Measurements from ENCODE around the gene SCUBE1.

The SCUBE1 gene

DNA sequence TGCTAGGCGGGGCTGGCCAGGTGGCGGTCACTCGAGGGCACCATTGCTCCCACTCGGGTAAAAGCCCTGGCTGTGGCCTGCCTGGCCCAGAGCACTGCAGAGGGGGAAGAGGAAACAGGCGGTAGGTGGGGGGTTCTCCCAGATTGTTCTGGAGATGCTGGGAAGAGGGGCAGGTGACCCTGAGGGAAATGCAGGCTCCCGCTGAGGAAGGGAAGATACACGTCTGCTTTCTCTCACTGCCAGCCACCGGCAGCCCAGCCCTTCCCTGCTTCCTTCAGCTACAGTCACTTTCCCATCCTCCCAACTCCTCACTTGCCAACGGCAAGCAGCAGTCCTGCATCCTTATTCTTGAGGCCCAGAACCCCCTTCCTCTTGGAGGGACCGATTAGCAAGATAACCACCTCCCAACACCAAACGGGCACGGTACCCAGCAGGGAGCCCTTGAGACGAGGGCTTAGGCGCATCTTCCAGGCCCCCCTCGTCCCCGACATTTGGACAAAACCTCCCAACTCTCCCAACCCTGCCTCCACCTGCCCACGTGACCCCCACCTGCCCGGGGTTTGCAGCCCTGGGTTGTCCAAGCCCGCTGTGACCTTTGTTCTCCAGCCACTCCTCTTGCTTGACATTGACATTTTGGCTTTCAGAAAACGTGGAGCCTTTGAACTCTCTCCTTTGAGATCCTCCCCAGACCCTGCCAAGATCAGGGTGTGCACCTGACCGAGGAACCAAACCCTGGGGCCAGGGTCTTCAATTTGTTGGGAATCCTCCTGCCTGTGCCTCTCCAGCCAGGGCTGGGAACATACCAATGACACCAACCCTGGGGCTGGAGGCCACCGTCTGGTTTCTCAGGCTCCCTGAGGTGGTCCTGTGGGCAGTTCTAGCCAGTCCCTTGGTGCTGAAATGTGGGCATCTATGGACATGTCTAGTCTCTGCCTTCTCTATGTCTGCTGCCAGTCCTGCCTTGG lies 107.4 kb downstream of the SCUBE1 start:
- Histone ChIP-seq H3K79me2 (no peaks in the 10 kb centered on the region), H3K36me3 (ENCODE audit: control insufficient read depth, insufficient read depth, low read length) (no peaks in the 10 kb centered on the region), H3K27ac (no peak overlapping the region), H3K9me3 (ENCODE audit: control insufficient read depth, low read length) (no peaks in the 10 kb centered on the region), H3K4me2 (ENCODE audit: low read length) (no peak overlapping the region), H3K9ac (no peak overlapping the region), H3K27me3 (ENCODE audit: control insufficient read depth, insufficient read depth, low read length) (no peaks in the 10 kb centered on the region), H2AFZ (no peak overlapping the region), H3K4me1 (no peaks in the 10 kb centered on the region), H3K4me3 (ENCODE audit: low read depth, low read length) (no peak overlapping the region)
- TF ChIP-seq, protein P1, sequence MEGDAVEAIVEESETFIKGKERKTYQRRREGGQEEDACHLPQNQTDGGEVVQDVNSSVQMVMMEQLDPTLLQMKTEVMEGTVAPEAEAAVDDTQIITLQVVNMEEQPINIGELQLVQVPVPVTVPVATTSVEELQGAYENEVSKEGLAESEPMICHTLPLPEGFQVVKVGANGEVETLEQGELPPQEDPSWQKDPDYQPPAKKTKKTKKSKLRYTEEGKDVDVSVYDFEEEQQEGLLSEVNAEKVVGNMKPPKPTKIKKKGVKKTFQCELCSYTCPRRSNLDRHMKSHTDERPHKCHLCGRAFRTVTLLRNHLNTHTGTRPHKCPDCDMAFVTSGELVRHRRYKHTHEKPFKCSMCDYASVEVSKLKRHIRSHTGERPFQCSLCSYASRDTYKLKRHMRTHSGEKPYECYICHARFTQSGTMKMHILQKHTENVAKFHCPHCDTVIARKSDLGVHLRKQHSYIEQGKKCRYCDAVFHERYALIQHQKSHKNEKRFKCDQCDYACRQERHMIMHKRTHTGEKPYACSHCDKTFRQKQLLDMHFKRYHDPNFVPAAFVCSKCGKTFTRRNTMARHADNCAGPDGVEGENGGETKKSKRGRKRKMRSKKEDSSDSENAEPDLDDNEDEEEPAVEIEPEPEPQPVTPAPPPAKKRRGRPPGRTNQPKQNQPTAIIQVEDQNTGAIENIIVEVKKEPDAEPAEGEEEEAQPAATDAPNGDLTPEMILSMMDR (IDR thresholded peaks at IDR 0.05), result no peak

DNA sequence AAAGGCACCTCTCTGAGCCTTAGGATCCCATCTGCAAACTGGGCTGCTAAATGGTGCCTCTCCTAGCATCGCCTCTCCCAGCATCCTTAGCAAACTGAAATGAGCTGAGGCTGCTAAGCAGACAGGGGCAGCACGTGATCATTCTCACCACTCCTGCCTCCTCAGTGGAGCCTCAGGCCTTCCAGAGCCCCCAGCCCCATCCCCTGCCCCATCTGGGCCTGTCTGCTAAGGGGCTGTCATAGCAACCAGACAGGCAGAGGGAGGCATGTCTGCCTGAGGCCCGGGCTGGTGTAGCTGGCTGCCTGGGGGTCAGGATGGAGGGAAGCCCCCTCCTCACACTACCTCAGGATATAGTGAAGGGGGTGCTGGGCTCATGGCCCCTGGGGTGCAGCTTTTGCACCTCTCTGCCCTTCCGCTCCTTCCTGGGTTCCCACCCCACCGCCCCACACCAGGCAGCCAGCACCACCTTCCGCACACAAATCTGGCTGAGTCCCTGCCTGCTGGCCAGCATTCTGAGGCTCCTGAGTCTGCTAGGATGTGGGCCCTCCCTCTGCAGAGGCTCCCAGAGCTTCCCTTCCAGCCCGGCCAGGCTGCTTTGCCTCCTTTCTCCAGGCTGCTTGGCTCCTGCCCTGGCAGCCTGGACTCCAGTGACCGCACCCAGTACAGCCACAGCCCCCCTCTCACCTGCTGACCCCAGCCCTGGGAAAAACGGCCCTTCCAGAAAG lies 108.7 kb downstream of the SCUBE1 start:
- H3K9ac ChIP-seq, result no peak overlapping the region
- no peaks in the 10 kb centered on the region for H3K36me3 ChIP-seq (ENCODE audit: control insufficient read depth, insufficient read depth, low read length)
- no peak overlapping the region for H3K27ac ChIP-seq

DNA sequence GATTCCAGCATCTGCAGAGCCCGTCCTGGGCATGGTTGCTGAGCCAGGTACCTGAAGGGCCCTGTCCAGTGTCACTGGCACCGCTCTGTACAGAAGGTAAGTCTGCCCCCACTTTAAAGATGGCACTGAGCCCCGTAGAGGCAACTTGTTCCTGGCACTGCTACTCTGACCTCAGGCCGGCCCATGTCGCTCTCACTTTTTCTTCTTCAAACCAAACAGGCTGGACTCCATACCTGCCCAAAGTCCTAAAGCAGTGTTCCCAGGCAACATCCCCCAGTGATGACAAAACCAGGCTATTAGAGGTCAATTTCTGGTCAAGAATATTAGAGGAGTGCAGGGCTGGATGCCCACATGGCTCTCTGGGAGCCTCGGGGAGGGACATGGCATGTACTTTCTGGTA lies 109.6 kb downstream of the SCUBE1 start:
- no peaks in the 10 kb centered on the region for H3K9me3 ChIP-seq (ENCODE audit: control insufficient read depth, low read length)
- H3K4me3 ChIP-seq (ENCODE audit: low read depth, low read length), result no peak overlapping the region
- no peaks in the 10 kb centered on the region for H3K79me2 ChIP-seq
- H3K9ac ChIP-seq, result no peak overlapping the region
- no peaks in the 10 kb centered on the region for H3K36me3 ChIP-seq (ENCODE audit: control insufficient read depth, insufficient read depth, low read length)
- no peak overlapping the region for H3K27ac ChIP-seq
- H3K4me1 ChIP-seq, result no peaks in the 10 kb centered on the region
- TF ChIP-seq, protein P1 (IDR thresholded peaks at IDR 0.05), result no peak
- H3K27me3 ChIP-seq (ENCODE audit: control insufficient read depth, insufficient read depth, low read length), result no peaks in the 10 kb centered on the region
- H3K4me2 ChIP-seq (ENCODE audit: low read length), result no peak overlapping the region
- H2AFZ ChIP-seq, result no peak overlapping the region

More for the DNA sequence above, 108.7 kb downstream of the SCUBE1 start:
- no peak overlapping the region for H2AFZ ChIP-seq
- TF ChIP-seq, protein P1 (IDR thresholded peaks at IDR 0.05), result no peak
- H3K9me3 ChIP-seq (ENCODE audit: control insufficient read depth, low read length), result no peaks in the 10 kb centered on the region
- H3K4me1 ChIP-seq, result no peaks in the 10 kb centered on the region
- no peaks in the 10 kb centered on the region for H3K27me3 ChIP-seq (ENCODE audit: control insufficient read depth, insufficient read depth, low read length)
- H3K4me2 ChIP-seq (ENCODE audit: low read length), result no peak overlapping the region
- no peaks in the 10 kb centered on the region for H3K79me2 ChIP-seq
- no peak overlapping the region for H3K4me3 ChIP-seq (ENCODE audit: low read depth, low read length)

DNA sequence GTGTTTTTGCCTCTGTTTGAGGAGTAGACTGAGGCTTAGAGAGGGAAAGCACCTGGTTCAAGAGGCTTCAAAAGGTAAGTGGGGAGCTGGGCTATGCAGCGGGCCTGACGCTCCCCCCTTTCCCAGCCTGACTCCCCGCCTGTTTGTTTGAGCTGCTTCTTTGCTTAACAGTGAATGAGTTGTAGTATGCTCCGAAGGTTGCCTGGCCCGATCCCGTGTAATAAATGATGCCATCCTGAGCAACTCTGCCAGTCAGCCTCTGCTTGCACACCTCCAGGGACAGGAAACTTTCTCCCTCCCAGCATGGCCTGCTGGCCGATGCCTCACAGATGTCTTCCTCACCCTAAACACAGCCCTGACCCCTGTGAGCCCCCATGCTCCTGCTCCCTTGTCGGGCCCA lies 110.7 kb downstream of the SCUBE1 start:
- no peak overlapping the region for H3K9ac ChIP-seq
- no peaks in the 10 kb centered on the region for H3K79me2 ChIP-seq
- H3K36me3 ChIP-seq (ENCODE audit: control insufficient read depth, insufficient read depth, low read length), result no peaks in the 10 kb centered on the region
- no peak overlapping the region for H2AFZ ChIP-seq
- no peaks in the 10 kb centered on the region for H3K4me1 ChIP-seq
- no peak overlapping the region for H3K27ac ChIP-seq
- no peaks in the 10 kb centered on the region for H3K9me3 ChIP-seq (ENCODE audit: control insufficient read depth, low read length)
- TF ChIP-seq, protein P1 (IDR thresholded peaks at IDR 0.05), result no peak
- no peak overlapping the region for H3K4me3 ChIP-seq (ENCODE audit: low read depth, low read length)
- H3K4me2 ChIP-seq (ENCODE audit: low read length), result no peak overlapping the region
- no peaks in the 10 kb centered on the region for H3K27me3 ChIP-seq (ENCODE audit: control insufficient read depth, insufficient read depth, low read length)
